CD14-positive monocyte (primary cell): Measurements from ENCODE around the gene KCNK3. TPM values are rescaled to one million over a fixed set of nuclear protein-coding genes. Genes with fewer than 3 reads are reported as not detected.

Experiments used
- DNase-seq, 3 donors: peaks; one replicate each; pipeline ENCODE4 v3.0.0-alpha.2; 2011 to 2022
- H2AFZ ChIP-seq: 2 replicates; pipeline ENCODE4 v1.6.0; 2012; ENCODE audit warnings: mild to moderate bottlenecking, low read depth, low read length, inconsistent platforms; ENCODE audit not compliant: insufficient read depth, poor library complexity, severe bottlenecking
- H3K27ac ChIP-seq, 2 donors: 1 replicate in 1 of 2; 2 replicates in 1 of 2; pipeline ENCODE4 v1.5.1; 2012 to 2013; ENCODE audit warnings: low read length in 2 of 2, control low read depth in 1 of 2, inconsistent platforms in 1 of 2, low read depth in 1 of 2, mild to moderate bottlenecking in 1 of 2
- H3K27me3 ChIP-seq, 2 donors: one replicate each; pipeline versions ENCODE4 v1.6.0 to v1.6.1; 2011 to 2013; ENCODE audit warnings: low read length in 2 of 2; ENCODE audit not compliant: control insufficient read depth in 2 of 2, insufficient read depth in 2 of 2
- H3K36me3 ChIP-seq, 2 donors: replicated peaks in 1 of 2; 1 replicate in 1 of 2; 2 replicates in 1 of 2; pipeline versions ENCODE4 v1.5.1 to v1.6.1; 2012 to 2013; ENCODE audit warnings: low read length in 2 of 2, control low read depth in 1 of 2, inconsistent platforms in 1 of 2, mild to moderate bottlenecking in 1 of 2; ENCODE audit not compliant: insufficient read depth in 2 of 2, control insufficient read depth in 1 of 2
- H3K4me1 ChIP-seq, 2 donors: 1 replicate in 1 of 2; 2 replicates in 1 of 2; pipeline versions ENCODE4 v1.5.1 to v1.6.1; 2012 to 2013; ENCODE audit warnings: low read length in 2 of 2, control low read depth in 1 of 2, inconsistent platforms in 1 of 2, mild to moderate bottlenecking in 1 of 2, moderate library complexity in 1 of 2; ENCODE audit not compliant: insufficient read depth in 2 of 2, control insufficient read depth in 1 of 2
- H3K4me2 ChIP-seq: replicated peaks from 2 replicates; pipeline ENCODE3; 2012; ENCODE audit warnings: low read length, moderate library complexity, mild to moderate bottlenecking; ENCODE audit not compliant: poor library complexity, severe bottlenecking; ENCODE audit errors: extremely low read depth
- H3K4me3 ChIP-seq, 3 experiments: fragments of 200-600 bp in 1 of 3; sonication (generic) in 1 of 3; replicated peaks in 1 of 3; 1 replicate in 2 of 3; 2 replicates in 1 of 3; pipeline ENCODE4 v1.5.1; 2011 to 2013; ENCODE audit warnings: low read length in 3 of 3, mild to moderate bottlenecking in 3 of 3, control low read depth in 2 of 3, low read depth in 2 of 3, inconsistent platforms in 1 of 3, moderate library complexity in 1 of 3
- H3K79me2 ChIP-seq: 2 replicates; pipeline ENCODE4 v1.6.0; 2012; ENCODE audit warnings: mild to moderate bottlenecking, control low read depth, inconsistent platforms, low read length, moderate library complexity; ENCODE audit not compliant: insufficient read depth
- H3K9ac ChIP-seq: 2 replicates; pipeline ENCODE4 v1.6.0; 2017; ENCODE audit warnings: low read length, mild to moderate bottlenecking; ENCODE audit not compliant: insufficient read depth, poor library complexity, severe bottlenecking
- H3K9me3 ChIP-seq, 2 donors: replicated peaks in 1 of 2; 1 replicate in 1 of 2; 2 replicates in 1 of 2; pipeline versions ENCODE4 v1.5.1 to v1.6.1; 2012 to 2013; ENCODE audit warnings: low read length in 2 of 2, control low read depth in 1 of 2; ENCODE audit not compliant: control insufficient read depth in 1 of 2, insufficient read depth in 1 of 2
- H4K20me1 ChIP-seq: 2 replicates; pipeline ENCODE4 v1.6.0; 2012; ENCODE audit warnings: mild to moderate bottlenecking, low read length, control low read depth, moderate library complexity; ENCODE audit not compliant: insufficient read depth
- H3K27ac Mint-ChIP-seq, 7 donors: one replicate each; pipeline ENCODE4 v1.8.0; 2020; ENCODE audit warnings: mild to moderate bottlenecking in 7 of 7, mixed read lengths in 7 of 7, moderate library complexity in 6 of 7, inconsistent platforms in 2 of 7
- H3K27me3 Mint-ChIP-seq, 3 donors: one replicate each; pipeline ENCODE4 v1.8.0; 2021 to 2022; ENCODE audit warnings: low read depth in 3 of 3, mild to moderate bottlenecking in 3 of 3, mixed read lengths in 3 of 3, moderate library complexity in 3 of 3, inconsistent platforms in 1 of 3
- H3K36me3 Mint-ChIP-seq, 2 donors: one replicate each; pipeline ENCODE4 v1.8.0; 2020; ENCODE audit warnings: mixed read lengths in 2 of 2, inconsistent platforms in 1 of 2, mild to moderate bottlenecking in 1 of 2
- H3K4me1 Mint-ChIP-seq: one replicate; pipeline ENCODE4 v1.8.0; 2020; ENCODE audit warnings: mild to moderate bottlenecking, mixed read lengths
- H3K4me3 Mint-ChIP-seq, 2 donors: one replicate each; pipeline ENCODE4 v1.8.0; 2020; ENCODE audit warnings: mild to moderate bottlenecking in 2 of 2, mixed read lengths in 2 of 2, moderate library complexity in 1 of 2
- H3K9me3 Mint-ChIP-seq, 7 donors: one replicate each; pipeline ENCODE4 v1.8.0; 2020 to 2022; ENCODE audit warnings: mixed read lengths in 7 of 7, mild to moderate bottlenecking in 6 of 7, moderate library complexity in 6 of 7, inconsistent platforms in 2 of 7
- CTCF ChIP-seq: fragments of 200-600 bp; IDR thresholded peaks from one replicate; pipeline ENCODE4 v1.8.0; 2022; ENCODE audit warnings: antibody characterized with exemption, mild to moderate bottlenecking
- WGBS: methylation state at CpG from one replicate; pipeline ENCODE4 v1.1.5; 2013; ENCODE audit warnings: missing lambda C conversion rate; ENCODE audit not compliant: insufficient coverage; 5-methylcytosine and 5-hydroxymethylcytosine counted together
- intact Hi-C, 2 donors: fragments of 100-400 bp; cut with micrococcal nuclease; formaldehyde crosslinking; loops; one replicate each; pipeline versions ENCODE4 v1.15.0 to v1.15.1; 2023
- polyA plus RNA-seq, 3 donors: library from polyadenylated mRNA; depleted of rRNA in 1 of 3; unstranded in 2 of 3; stranded (reverse) in 1 of 3; fragments of 300-500 nt in 2 of 3; fragments of >200 nt in 1 of 3; fragmentation: Illumina TruSeq in 2 of 3; gene quantifications; 1 replicate in 2 of 3; 2 replicates in 1 of 3; pipeline ENCODE4 v1.2.3, GENCODE V29; 2012 to 2021

KCNK3 gene
- polyA plus RNA-seq, 3 donors, result not detected

GRCh38 chr2:26763019-26763418 lies 70.5 kb downstream of the KCNK3 start:
- Histone ChIP-seq H3K4me2 (no peak overlapping the region), H3K27me3 (peaks cover 0 to 5% of the 10 kb centered on the region in 2 donors), H2AFZ (no peak overlapping the region), H3K79me2 (peaks cover 30% of the 10 kb centered on the region), H4K20me1 (peaks cover 23% of the 10 kb centered on the region), H3K4me1 (peaks cover 39 to 40% of the 10 kb centered on the region in 2 donors), H3K27ac (no peak overlapping the region), H3K9me3 (no peaks in the 10 kb centered on the region), H3K36me3 (no peaks in the 10 kb centered on the region), H3K9ac (no peak overlapping the region), H3K4me3 (no peak overlapping the region)
- H3K9me3 Mint-ChIP-seq, result peaks cover 0 to 1% (median 0%) of the 10 kb centered on the region in 7 donors
- WGBS, result 96% methylated on average over 8 of the region's 10 CpGs
- no peak overlapping the region for H3K27ac Mint-ChIP-seq
- H3K36me3 Mint-ChIP-seq, result peaks cover 10 to 12% of the 10 kb centered on the region in 2 donors
- DNase-seq, result no peak
- peaks cover 40% of the 10 kb centered on the region for H3K4me1 Mint-ChIP-seq
- peak overlapping the region in 1 of 2 donors; percentile 99 for H3K4me3 Mint-ChIP-seq
- peaks cover 1 to 16% (median 8%) of the 10 kb centered on the region in 3 donors for H3K27me3 Mint-ChIP-seq
- intact Hi-C loops, result loop anchor here in 1 of 2 donors (10.0 kb wide), 2 partner anchors 418 to 1968 kb away; partner anchors contain the start of genes ADGRF3, CENPO, PTRHD1 and SELENOI
- no peak for TF ChIP-seq CTCF

- peak within 1 kb of the TSS; percentile 88 for H2AFZ ChIP-seq
- Mint-ChIP-seq H3K4me3 (peak within 1 kb of the TSS; percentile 97 to 99), H3K4me1 (peaks cover 49% of the 10 kb centered on the region), H3K9me3 (peaks cover 0 to 2% (median 0%) of the 10 kb centered on the region in 7 donors), H3K27ac (peak within 1 kb of the TSS; percentile 88 to 96 (median 94)), H3K27me3 (peaks cover 1 to 15% (median 8%) of the 10 kb centered on the region in 3 donors), H3K36me3 (peaks cover 10 to 13% of the 10 kb centered on the region in 2 donors)
- H3K4me2 ChIP-seq, result peak within 1 kb of the TSS; percentile 92
- H3K27me3 ChIP-seq, result peaks cover 0 to 5% of the 10 kb centered on the region in 2 donors
- peaks cover 39% of the 10 kb centered on the region for H3K79me2 ChIP-seq
- no peaks in the 10 kb centered on the region for H3K36me3 ChIP-seq
- intact Hi-C loops, result loop anchor here in 1 of 2 donors (10.0 kb wide), 2 partner anchors 419 to 1969 kb away; partner anchors contain the start of genes ADGRF3, CENPO, PTRHD1 and SELENOI
- TF ChIP-seq CTCF, result no peak
- peak within 1 kb of the TSS; percentile 66 to 98 (median 94) for H3K4me3 ChIP-seq
- peak within 1 kb of the TSS; percentile 96 for H3K9ac ChIP-seq
- peak within 1 kb of the TSS; percentile 75 to 91 for H3K27ac ChIP-seq
- H3K9me3 ChIP-seq, result no peaks in the 10 kb centered on the region
- peak; percentile 77 to 81 (median 78) for DNase-seq
- peaks cover 51 to 53% of the 10 kb centered on the region in 2 donors for H3K4me1 ChIP-seq
- 4% methylated on average over 66 of the region's 68 CpGs for WGBS
- peaks cover 25% of the 10 kb centered on the region for H4K20me1 ChIP-seq
These were observed 71.8 kb downstream of the KCNK3 start, which contains the start of gene SLC35F6 for GRCh38 chr2:26764078-26764887. Gene SLC35F6, plus strand, starts transcription at chr2:26764284. Its CDS starts 66 bp downstream, at chr2:26764350.
